Spleen (tissue), 11 donors: ENCODE data around the gene P2RY12. TPM values are rescaled to one million over a fixed set of nuclear protein-coding genes. Genes with fewer than 3 reads are reported as not detected.

ENCODE experiments used
- DNase-seq: peaks from one replicate; pipeline ENCODE4 v3.0.0-alpha.2; 2020
- H3K27ac ChIP-seq, 8 donors: fragments of 200-600 bp; sonication (generic) in 7 of 8; 1 replicate in 4 of 8; 2 replicates in 4 of 8; pipeline versions ENCODE4 v1.5.0 to v1.8.0; 2016 to 2021; ENCODE audit warnings: inconsistent platforms in 4 of 8, mild to moderate bottlenecking in 4 of 8, moderate library complexity in 1 of 8
- H3K27me3 ChIP-seq, 7 donors: fragments of 200-600 bp; sonication (generic) in 6 of 7; replicated peaks in 1 of 7; 1 replicate in 4 of 7; 2 replicates in 3 of 7; pipeline versions ENCODE4 v1.5.0 to v1.8.0; 2016 to 2021; ENCODE audit warnings: inconsistent platforms in 3 of 7, mild to moderate bottlenecking in 1 of 7
- H3K36me3 ChIP-seq, 6 donors: fragments of 200-600 bp; sonication (generic) in 5 of 6; 1 replicate in 4 of 6; 2 replicates in 2 of 6; pipeline versions ENCODE4 v1.5.0 to v1.8.0; 2016 to 2021; ENCODE audit warnings: inconsistent platforms in 2 of 6
- H3K4me1 ChIP-seq, 6 donors: fragments of 200-600 bp; sonication (generic) in 5 of 6; 1 replicate in 3 of 6; 2 replicates in 3 of 6; pipeline versions ENCODE4 v1.5.0 to v1.8.0; 2016 to 2021; ENCODE audit warnings: inconsistent platforms in 3 of 6
- H3K4me3 ChIP-seq, 8 donors: fragments of 200-600 bp; sonication (generic) in 7 of 8; 1 replicate in 4 of 8; 2 replicates in 4 of 8; pipeline versions ENCODE4 v1.5.0 to v1.8.0; 2016 to 2021; ENCODE audit warnings: inconsistent platforms in 4 of 8, mild to moderate bottlenecking in 4 of 8, moderate library complexity in 2 of 8
- H3K9me3 ChIP-seq, 8 donors: fragments of 200-600 bp; sonication (generic) in 7 of 8; 1 replicate in 4 of 8; 2 replicates in 4 of 8; pipeline versions ENCODE4 v1.5.0 to v1.8.0; 2016 to 2021; ENCODE audit warnings: inconsistent platforms in 4 of 8
- CTCF ChIP-seq, 11 experiments: fragments of 200-600 bp in 7 of 11; fragments of 450-650 bp in 4 of 11; sonication (generic) in 4 of 11; IDR thresholded peaks in 8 of 11; conservative IDR thresholded peaks in 3 of 11; 1 replicate in 7 of 11; 2 replicates in 4 of 11; pipeline versions ENCODE4 v1.4.0 to v1.8.0; 2016 to 2021; ENCODE audit warnings: antibody characterized with exemption in 11 of 11, inconsistent platforms in 4 of 11, mild to moderate bottlenecking in 1 of 11
- POLR2A ChIP-seq, 3 donors: fragments of 450-650 bp; IDR thresholded peaks; one replicate each; pipeline ENCODE4 v1.5.1; 2017; ENCODE audit warnings: antibody characterized with exemption in 3 of 3, mild to moderate bottlenecking in 1 of 3
- POLR2AphosphoS5 ChIP-seq, 3 donors: sonication (generic); formaldehyde crosslinking; IDR thresholded peaks; one replicate each; pipeline ENCODE4 v1.5.1; 2017; ENCODE audit warnings: antibody characterized with exemption in 3 of 3
- WGBS, 5 donors: extraction: QIAGEN DNeasy Blood & Tissue Kit in 3 of 5; methylation state at CpG; one replicate each; pipeline versions ENCODE4 v1.1.5 to v1.1.7; 2013 to 2018; 5-methylcytosine and 5-hydroxymethylcytosine counted together
- intact Hi-C: fragments of 100-400 bp; cut with DNase I; formaldehyde crosslinking; loops from one replicate; pipeline ENCODE4 v1.15.0; 2023; ENCODE audit warnings: low total_unique reads
- polyA plus RNA-seq, 3 donors: library from polyadenylated mRNA; stranded (reverse); fragments of 200-250 nt; gene quantifications; one replicate each; pipeline ENCODE4 v1.2.1, GENCODE V29; 2013
- total RNA-seq, 7 donors: library from RNA; depleted of rRNA in 3 of 7; stranded (reverse); fragments of >200 nt in 3 of 7; fragmentation: NEBNext Ultra II Directional in 4 of 7; extraction: Animal tissue kit (Norgen Biotek cat#: 25700) in 4 of 7; gene quantifications; one replicate each; pipeline versions ENCODE4 v1.1.0 to v1.2.1, GENCODE V29; 2016 to 2021
- donor health status: healthy with polysubstance abuse.
- donor health status: DM: no; HTN: no; CAD: no; lungs with moderate emphysema.
- donor health status: DM: no; HTN: no; CAD: no.
- donor health status: Bipolar disorder and iron deficiency.
- donor health status: healthy.
- donor health status: DM: no; HTN: no; CAD: no.
- donor health status: DM: yes; HTN: yes; CAD: no.

P2RY12 gene
- total and polyA plus RNA-seq, 10 donors: 0.78 to 19.2 (median 6.7) TPM

GRCh38 chr3:151430821-151431484, 46.4 kb upstream of the P2RY12 start:
- TF ChIP-seq POLR2AphosphoS5 (IDR thresholded peaks at IDR 0.05) (no peak), CTCF (IDR thresholded peaks at IDR 0.05 in 8 of 11, conservative IDR thresholded peaks at IDR 0.05 in 3 of 11) (no peak), POLR2A (IDR thresholded peaks at IDR 0.05) (no peak)
- WGBS, 5 donors: 76 to 95% (median 89%) methylated on average over 5 of the region's 5 CpGs
- no peaks in the 10 kb centered on the region for H3K36me3 ChIP-seq
- H3K4me1 ChIP-seq: peaks cover 0 to 8% (median 0%) of the 10 kb centered on the region in 6 donors
- intact Hi-C loops: no loop called here
- no peak overlapping the region for H3K4me3 ChIP-seq
- no peak for DNase-seq
- H3K27ac ChIP-seq: no peak overlapping the region
- no peaks in the 10 kb centered on the region for H3K27me3 ChIP-seq
- H3K9me3 ChIP-seq: no peaks in the 10 kb centered on the region

- TF ChIP-seq CTCF (IDR thresholded peaks at IDR 0.05 in 8 of 11, conservative IDR thresholded peaks at IDR 0.05 in 3 of 11) (no peak), POLR2AphosphoS5 (IDR thresholded peaks at IDR 0.05) (no peak), POLR2A (IDR thresholded peaks at IDR 0.05) (no peak)
- Histone ChIP-seq H3K36me3 (no peaks in the 10 kb centered on the region), H3K4me1 (peaks cover 0 to 9% (median 0%) of the 10 kb centered on the region in 6 donors), H3K9me3 (no peaks in the 10 kb centered on the region), H3K4me3 (no peak overlapping the region), H3K27me3 (no peaks in the 10 kb centered on the region), H3K27ac (no peak overlapping the region)
- intact Hi-C loops: no loop called here
- no peak for DNase-seq
- WGBS, 5 donors: 86 to 94% (median 86%) methylated on average over 2 of the region's 2 CpGs
Observed at GRCh38 chr3:151428386-151428785, 43.8 kb upstream of the P2RY12 start.

- Histone ChIP-seq H3K9me3 (no peaks in the 10 kb centered on the region), H3K27ac (no peak overlapping the region), H3K4me3 (no peak overlapping the region), H3K36me3 (no peaks in the 10 kb centered on the region), H3K4me1 (peaks cover 0 to 9% (median 0%) of the 10 kb centered on the region in 6 donors), H3K27me3 (no peaks in the 10 kb centered on the region)
- intact Hi-C loops: no loop called here
- no peak for DNase-seq
- no peak for TF ChIP-seq POLR2AphosphoS5 (IDR thresholded peaks at IDR 0.05)
- TF ChIP-seq POLR2A (IDR thresholded peaks at IDR 0.05): no peak
- TF ChIP-seq CTCF (IDR thresholded peaks at IDR 0.05 in 8 of 11, conservative IDR thresholded peaks at IDR 0.05 in 3 of 11): no peak
Observed at GRCh38 chr3:151426341-151426657, 41.7 kb upstream of the P2RY12 start.

GRCh38 chr3:151425627-151426340, 41.2 kb upstream of the P2RY12 start:
- Histone ChIP-seq H3K4me3 (no peak overlapping the region), H3K9me3 (no peaks in the 10 kb centered on the region), H3K27me3 (no peaks in the 10 kb centered on the region), H3K27ac (no peak overlapping the region), H3K36me3 (no peaks in the 10 kb centered on the region), H3K4me1 (peaks cover 0 to 9% (median 0%) of the 10 kb centered on the region in 6 donors)
- intact Hi-C loops: no loop called here
- WGBS, 5 donors: 60 to 76% (median 62%) methylated on average over 4 of the region's 4 CpGs
- DNase-seq: no peak
- TF ChIP-seq POLR2AphosphoS5 (IDR thresholded peaks at IDR 0.05) (no peak), CTCF (IDR thresholded peaks at IDR 0.05 in 8 of 11, conservative IDR thresholded peaks at IDR 0.05 in 3 of 11) (peak in 2 of 11 experiments; percentile 10 to 11)
